CD14-positive monocyte (primary cell): ENCODE data around the gene APP. TPM values are rescaled to one million over a fixed set of nuclear protein-coding genes. Genes with fewer than 3 reads are reported as not detected.

Experiments
- DNase-seq, 3 donors: peaks; one replicate each; pipeline ENCODE4 v3.0.0-alpha.2; 2011 to 2022
- H2AFZ ChIP-seq: 2 replicates; pipeline ENCODE4 v1.6.0; 2012; ENCODE audit warnings: mild to moderate bottlenecking, low read depth, low read length, inconsistent platforms; ENCODE audit not compliant: insufficient read depth, poor library complexity, severe bottlenecking
- H3K27ac ChIP-seq, 2 donors: 1 replicate in 1 of 2; 2 replicates in 1 of 2; pipeline ENCODE4 v1.5.1; 2012 to 2013; ENCODE audit warnings: low read length in 2 of 2, control low read depth in 1 of 2, inconsistent platforms in 1 of 2, low read depth in 1 of 2, mild to moderate bottlenecking in 1 of 2
- H3K27me3 ChIP-seq, 2 donors: one replicate each; pipeline versions ENCODE4 v1.6.0 to v1.6.1; 2011 to 2013; ENCODE audit warnings: low read length in 2 of 2; ENCODE audit not compliant: control insufficient read depth in 2 of 2, insufficient read depth in 2 of 2
- H3K36me3 ChIP-seq, 2 donors: replicated peaks in 1 of 2; 1 replicate in 1 of 2; 2 replicates in 1 of 2; pipeline versions ENCODE4 v1.5.1 to v1.6.1; 2012 to 2013; ENCODE audit warnings: low read length in 2 of 2, control low read depth in 1 of 2, inconsistent platforms in 1 of 2, mild to moderate bottlenecking in 1 of 2; ENCODE audit not compliant: insufficient read depth in 2 of 2, control insufficient read depth in 1 of 2
- H3K4me1 ChIP-seq, 2 donors: 1 replicate in 1 of 2; 2 replicates in 1 of 2; pipeline versions ENCODE4 v1.5.1 to v1.6.1; 2012 to 2013; ENCODE audit warnings: low read length in 2 of 2, control low read depth in 1 of 2, inconsistent platforms in 1 of 2, mild to moderate bottlenecking in 1 of 2, moderate library complexity in 1 of 2; ENCODE audit not compliant: insufficient read depth in 2 of 2, control insufficient read depth in 1 of 2
- H3K4me2 ChIP-seq: replicated peaks from 2 replicates; pipeline ENCODE3; 2012; ENCODE audit warnings: low read length, moderate library complexity, mild to moderate bottlenecking; ENCODE audit not compliant: poor library complexity, severe bottlenecking; ENCODE audit errors: extremely low read depth
- H3K4me3 ChIP-seq, 3 experiments: fragments of 200-600 bp in 1 of 3; sonication (generic) in 1 of 3; replicated peaks in 1 of 3; 1 replicate in 2 of 3; 2 replicates in 1 of 3; pipeline ENCODE4 v1.5.1; 2011 to 2013; ENCODE audit warnings: low read length in 3 of 3, mild to moderate bottlenecking in 3 of 3, control low read depth in 2 of 3, low read depth in 2 of 3, inconsistent platforms in 1 of 3, moderate library complexity in 1 of 3
- H3K79me2 ChIP-seq: 2 replicates; pipeline ENCODE4 v1.6.0; 2012; ENCODE audit warnings: mild to moderate bottlenecking, control low read depth, inconsistent platforms, low read length, moderate library complexity; ENCODE audit not compliant: insufficient read depth
- H3K9ac ChIP-seq: 2 replicates; pipeline ENCODE4 v1.6.0; 2017; ENCODE audit warnings: low read length, mild to moderate bottlenecking; ENCODE audit not compliant: insufficient read depth, poor library complexity, severe bottlenecking
- H3K9me3 ChIP-seq, 2 donors: replicated peaks in 1 of 2; 1 replicate in 1 of 2; 2 replicates in 1 of 2; pipeline versions ENCODE4 v1.5.1 to v1.6.1; 2012 to 2013; ENCODE audit warnings: low read length in 2 of 2, control low read depth in 1 of 2; ENCODE audit not compliant: control insufficient read depth in 1 of 2, insufficient read depth in 1 of 2
- H4K20me1 ChIP-seq: 2 replicates; pipeline ENCODE4 v1.6.0; 2012; ENCODE audit warnings: mild to moderate bottlenecking, low read length, control low read depth, moderate library complexity; ENCODE audit not compliant: insufficient read depth
- H3K27ac Mint-ChIP-seq, 7 donors: one replicate each; pipeline ENCODE4 v1.8.0; 2020; ENCODE audit warnings: mild to moderate bottlenecking in 7 of 7, mixed read lengths in 7 of 7, moderate library complexity in 6 of 7, inconsistent platforms in 2 of 7
- H3K27me3 Mint-ChIP-seq, 3 donors: one replicate each; pipeline ENCODE4 v1.8.0; 2021 to 2022; ENCODE audit warnings: low read depth in 3 of 3, mild to moderate bottlenecking in 3 of 3, mixed read lengths in 3 of 3, moderate library complexity in 3 of 3, inconsistent platforms in 1 of 3
- H3K36me3 Mint-ChIP-seq, 2 donors: one replicate each; pipeline ENCODE4 v1.8.0; 2020; ENCODE audit warnings: mixed read lengths in 2 of 2, inconsistent platforms in 1 of 2, mild to moderate bottlenecking in 1 of 2
- H3K4me1 Mint-ChIP-seq: one replicate; pipeline ENCODE4 v1.8.0; 2020; ENCODE audit warnings: mild to moderate bottlenecking, mixed read lengths
- H3K4me3 Mint-ChIP-seq, 2 donors: one replicate each; pipeline ENCODE4 v1.8.0; 2020; ENCODE audit warnings: mild to moderate bottlenecking in 2 of 2, mixed read lengths in 2 of 2, moderate library complexity in 1 of 2
- H3K9me3 Mint-ChIP-seq, 7 donors: one replicate each; pipeline ENCODE4 v1.8.0; 2020 to 2022; ENCODE audit warnings: mixed read lengths in 7 of 7, mild to moderate bottlenecking in 6 of 7, moderate library complexity in 6 of 7, inconsistent platforms in 2 of 7
- CTCF ChIP-seq: fragments of 200-600 bp; IDR thresholded peaks from one replicate; pipeline ENCODE4 v1.8.0; 2022; ENCODE audit warnings: antibody characterized with exemption, mild to moderate bottlenecking
- WGBS: methylation state at CpG from one replicate; pipeline ENCODE4 v1.1.5; 2013; ENCODE audit warnings: missing lambda C conversion rate; ENCODE audit not compliant: insufficient coverage; 5-methylcytosine and 5-hydroxymethylcytosine counted together
- intact Hi-C, 2 donors: fragments of 100-400 bp; cut with micrococcal nuclease; formaldehyde crosslinking; loops; one replicate each; pipeline versions ENCODE4 v1.15.0 to v1.15.1; 2023
- polyA plus RNA-seq, 3 donors: library from polyadenylated mRNA; depleted of rRNA in 1 of 3; unstranded in 2 of 3; stranded (reverse) in 1 of 3; fragments of 300-500 nt in 2 of 3; fragments of >200 nt in 1 of 3; fragmentation: Illumina TruSeq in 2 of 3; gene quantifications; 1 replicate in 2 of 3; 2 replicates in 1 of 3; pipeline ENCODE4 v1.2.3, GENCODE V29; 2012 to 2021

The APP gene
- polyA plus RNA-seq, 3 donors: 28.0 to 118 (median 35.1) TPM

DNA sequence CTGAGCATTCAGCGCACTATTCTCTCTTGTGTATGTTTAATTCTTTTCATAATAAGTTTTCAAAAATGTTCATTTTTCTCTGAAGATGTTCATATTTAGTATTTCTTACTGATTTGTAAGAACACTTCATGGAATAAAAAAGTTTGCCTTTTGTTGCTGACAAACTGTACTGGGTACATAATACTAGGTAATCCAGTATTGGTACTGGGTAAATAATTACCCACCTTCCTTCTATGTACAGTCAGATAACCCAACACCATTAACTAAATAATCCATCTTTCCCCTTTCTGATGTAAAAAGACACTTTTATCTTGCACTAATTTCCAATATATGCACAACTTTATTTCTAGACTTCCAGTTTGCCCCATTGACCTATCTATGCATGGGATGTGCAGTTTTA lies 23.9 kb downstream of the APP start:
- Histone ChIP-seq H3K27me3 (no peaks in the 10 kb centered on the region), H2AFZ (no peak overlapping the region), H3K9ac (no peak overlapping the region), H3K36me3 (peaks cover 0 to 7% of the 10 kb centered on the region in 2 donors), H3K4me3 (no peak overlapping the region), H3K4me1 (peaks cover 8 to 10% of the 10 kb centered on the region in 2 donors), H3K9me3 (no peaks in the 10 kb centered on the region), H4K20me1 (peaks cover 23% of the 10 kb centered on the region), H3K27ac (no peak overlapping the region), H3K4me2 (no peak overlapping the region), H3K79me2 (peaks cover 48% of the 10 kb centered on the region)
- Mint-ChIP-seq H3K4me1 (peaks cover 7% of the 10 kb centered on the region), H3K36me3 (peaks cover 15 to 22% of the 10 kb centered on the region in 2 donors), H3K4me3 (no peak overlapping the region), H3K9me3 (no peaks in the 10 kb centered on the region), H3K27me3 (no peaks in the 10 kb centered on the region), H3K27ac (no peak overlapping the region)
- WGBS: no CpG with 5 or more reads among the region's 1 CpG
- TF ChIP-seq CTCF: no peak
- DNase-seq: no peak
- intact Hi-C loops: no loop called here

DNA sequence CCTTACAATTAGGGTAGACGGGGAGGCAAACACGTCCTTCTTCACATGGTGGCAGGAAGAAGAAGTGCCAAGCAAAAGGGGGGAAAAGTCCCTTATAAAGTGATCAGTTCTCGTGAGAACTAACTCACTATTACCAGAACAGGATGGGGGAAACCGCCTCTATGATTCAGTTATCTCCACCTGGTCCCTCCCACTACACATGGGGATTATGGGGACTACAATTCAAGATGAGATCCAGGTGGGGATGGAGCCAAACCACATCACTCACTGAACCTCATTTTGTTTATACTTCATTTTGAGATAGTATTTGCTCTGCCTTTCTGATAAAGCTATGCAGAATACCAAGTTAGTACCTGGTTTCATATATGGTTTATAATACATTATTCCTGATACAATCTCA lies 26.5 kb downstream of the APP start:
- Histone ChIP-seq H4K20me1 (peaks cover 10% of the 10 kb centered on the region), H3K27ac (no peak overlapping the region), H3K9me3 (no peaks in the 10 kb centered on the region), H3K36me3 (peaks cover 0 to 7% of the 10 kb centered on the region in 2 donors), H3K4me3 (no peak overlapping the region), H3K4me1 (peaks cover 21 to 22% of the 10 kb centered on the region in 2 donors), H3K27me3 (no peaks in the 10 kb centered on the region), H3K9ac (no peak overlapping the region), H2AFZ (no peak overlapping the region), H3K79me2 (peaks cover 46% of the 10 kb centered on the region), H3K4me2 (no peak overlapping the region)
- Mint-ChIP-seq H3K9me3 (no peaks in the 10 kb centered on the region), H3K27me3 (no peaks in the 10 kb centered on the region), H3K4me1 (peaks cover 29% of the 10 kb centered on the region), H3K4me3 (no peak overlapping the region), H3K36me3 (peaks cover 19 to 22% of the 10 kb centered on the region in 2 donors), H3K27ac (peak overlapping the region in 3 of 7 donors; percentile 43 to 73 (median 56))
- WGBS: no CpG with 5 or more reads among the region's 4 CpGs
- no peak for TF ChIP-seq CTCF
- intact Hi-C loops: no loop called here
- no peak for DNase-seq
